Trophoblast cell (in vitro differentiated cells and primary cell): ENCODE measurements around the gene PRR9.

ENCODE experiments used
- DNase-seq, 2 donors: peaks; one replicate each; pipeline ENCODE4 v3.0.0-alpha.2; 2016
- H2AFZ ChIP-seq: 2 replicates; pipeline ENCODE4 v1.6.1; 2013; ENCODE audit warnings: low read length, moderate library complexity, mild to moderate bottlenecking; ENCODE audit not compliant: insufficient read depth, poor library complexity
- H2AK5ac ChIP-seq: 2 replicates; pipeline ENCODE4 v1.6.1; 2013; ENCODE audit warnings: mild to moderate bottlenecking, low read length
- H2BK120ac ChIP-seq: 2 replicates; pipeline ENCODE4 v1.6.1; 2013; ENCODE audit warnings: low read length, mild to moderate bottlenecking, moderate library complexity; ENCODE audit not compliant: insufficient read depth, poor library complexity
- H2BK12ac ChIP-seq: 2 replicates; pipeline ENCODE4 v1.6.1; 2013; ENCODE audit warnings: mild to moderate bottlenecking, low read length, moderate library complexity
- H2BK5ac ChIP-seq: 2 replicates; pipeline ENCODE4 v1.6.1; 2013; ENCODE audit warnings: low read length, low read depth, moderate library complexity, mild to moderate bottlenecking; ENCODE audit not compliant: poor library complexity
- H3K14ac ChIP-seq: 2 replicates; pipeline ENCODE4 v1.6.1; 2013; ENCODE audit warnings: mild to moderate bottlenecking, low read length
- H3K18ac ChIP-seq: 2 replicates; pipeline ENCODE4 v1.6.1; 2013; ENCODE audit warnings: mild to moderate bottlenecking, low read length
- H3K23ac ChIP-seq: 2 replicates; pipeline ENCODE4 v1.6.1; 2013; ENCODE audit warnings: low read length
- H3K27ac ChIP-seq: 2 replicates; pipeline ENCODE4 v1.5.1; 2013; ENCODE audit warnings: low read depth, mild to moderate bottlenecking, inconsistent platforms, low read length, moderate library complexity
- H3K27me3 ChIP-seq: 2 replicates; pipeline ENCODE4 v1.6.1; 2013; ENCODE audit warnings: inconsistent platforms, mild to moderate bottlenecking, low read length, moderate library complexity; ENCODE audit not compliant: insufficient read depth
- H3K36me3 ChIP-seq, 2 experiments: 1 replicate in 1 of 2; 2 replicates in 1 of 2; pipeline ENCODE4 v1.6.1; 2013; ENCODE audit warnings: low read length in 2 of 2, mild to moderate bottlenecking in 2 of 2, moderate library complexity in 1 of 2; ENCODE audit not compliant: insufficient read depth in 2 of 2, control insufficient read depth in 1 of 2
- H3K4ac ChIP-seq: 2 replicates; pipeline ENCODE4 v1.6.1; 2013; ENCODE audit warnings: low read depth, mild to moderate bottlenecking, low read length, moderate library complexity
- H3K4me1 ChIP-seq, 2 experiments: 1 replicate in 1 of 2; 2 replicates in 1 of 2; pipeline ENCODE4 v1.6.1; 2013; ENCODE audit warnings: low read length in 2 of 2, mild to moderate bottlenecking in 2 of 2, moderate library complexity in 1 of 2; ENCODE audit not compliant: insufficient read depth in 2 of 2, control insufficient read depth in 1 of 2
- H3K4me2 ChIP-seq: 2 replicates; pipeline ENCODE4 v1.6.1; 2013; ENCODE audit warnings: inconsistent platforms, mild to moderate bottlenecking, low read length, moderate library complexity
- H3K4me3 ChIP-seq: 2 replicates; pipeline ENCODE4 v1.5.1; 2013; ENCODE audit warnings: mild to moderate bottlenecking, low read depth, low read length, inconsistent platforms
- H3K79me1 ChIP-seq: one replicate; pipeline ENCODE4 v1.6.1; 2013; ENCODE audit warnings: low read length
- H3K79me2 ChIP-seq: 2 replicates; pipeline ENCODE4 v1.6.1; 2013; ENCODE audit warnings: low read length, mild to moderate bottlenecking; ENCODE audit not compliant: control insufficient read depth, insufficient read depth, poor library complexity
- H3K9ac ChIP-seq: 2 replicates; pipeline ENCODE4 v1.6.1; 2013; ENCODE audit warnings: mild to moderate bottlenecking, low read length
- H3K9me3 ChIP-seq: 2 replicates; pipeline ENCODE4 v1.6.1; 2013; ENCODE audit warnings: low read depth, mild to moderate bottlenecking, control low read depth, inconsistent platforms, low read length; ENCODE audit not compliant: insufficient read depth
- H4K12ac ChIP-seq: 2 replicates; pipeline ENCODE4 v1.6.1; 2013; ENCODE audit warnings: low read depth, mild to moderate bottlenecking, low read length, moderate library complexity
- H4K8ac ChIP-seq: 2 replicates; pipeline ENCODE4 v1.6.1; 2013; ENCODE audit warnings: low read depth, mild to moderate bottlenecking, low read length, moderate library complexity
- H4K91ac ChIP-seq: one replicate; pipeline ENCODE4 v1.6.1; 2013; ENCODE audit warnings: low read depth, mild to moderate bottlenecking, low read length, moderate library complexity
- WGBS: extraction: QIAGEN DNeasy Blood & Tissue Kit; methylation state at CpG from one replicate; pipeline ENCODE4 v1.1.7; 2013; ENCODE audit warnings: missing lambda C conversion rate; ENCODE audit not compliant: insufficient read length, insufficient coverage; ENCODE audit errors: extremely low coverage; 5-methylcytosine and 5-hydroxymethylcytosine counted together

The PRR9 gene

GRCh38 chr1:153253076-153253475 lies 35.7 kb downstream of the PRR9 start:
- no peak overlapping the region for H3K9ac ChIP-seq
- no peak overlapping the region for H3K14ac ChIP-seq
- H2BK5ac ChIP-seq, result no peak overlapping the region
- no peak overlapping the region for H4K8ac ChIP-seq
- H2AFZ ChIP-seq, result no peak overlapping the region
- no peak overlapping the region for H4K91ac ChIP-seq
- H3K4me2 ChIP-seq, result no peak overlapping the region
- H3K36me3 ChIP-seq, result no peaks in the 10 kb centered on the region
- H2BK120ac ChIP-seq, result no peak overlapping the region
- H3K18ac ChIP-seq, result no peak overlapping the region
- H3K23ac ChIP-seq, result no peak overlapping the region
- no peaks in the 10 kb centered on the region for H3K27me3 ChIP-seq
- H3K79me2 ChIP-seq, result no peaks in the 10 kb centered on the region
- no peak overlapping the region for H4K12ac ChIP-seq
- WGBS, result no CpG with 5 or more reads among the region's 2 CpGs
- H3K27ac ChIP-seq, result no peak overlapping the region
- no peak overlapping the region for H2AK5ac ChIP-seq
- H3K4me1 ChIP-seq, result no peaks in the 10 kb centered on the region
- H3K9me3 ChIP-seq, result no peaks in the 10 kb centered on the region
- DNase-seq, result no peak
- H2BK12ac ChIP-seq, result no peak overlapping the region
- H3K4ac ChIP-seq, result no peak overlapping the region
- H3K4me3 ChIP-seq, result no peak overlapping the region
- H3K79me1 ChIP-seq, result no peaks in the 10 kb centered on the region

- Histone ChIP-seq H3K79me2 (no peaks in the 10 kb centered on the region), H3K9ac (no peak overlapping the region), H3K14ac (no peak overlapping the region), H4K91ac (no peak overlapping the region), H2BK12ac (no peak overlapping the region), H3K9me3 (no peaks in the 10 kb centered on the region), H3K36me3 (no peaks in the 10 kb centered on the region), H3K4me1 (no peaks in the 10 kb centered on the region), H3K4me3 (no peak overlapping the region), H4K8ac (no peak overlapping the region), H3K27me3 (peaks cover 2% of the 10 kb centered on the region), H2AFZ (no peak overlapping the region), H3K4ac (no peak overlapping the region), H3K27ac (no peak overlapping the region), H3K18ac (no peak overlapping the region), H3K79me1 (no peaks in the 10 kb centered on the region), H2BK120ac (no peak overlapping the region), H2BK5ac (no peak overlapping the region), H2AK5ac (no peak overlapping the region), H3K23ac (no peak overlapping the region), H4K12ac (no peak overlapping the region), H3K4me2 (no peak overlapping the region)
- no peak for DNase-seq
- WGBS, result no CpG with 5 or more reads among the region's 1 CpG
These were observed 36.3 kb downstream of the PRR9 start for GRCh38 chr1:153253693-153254092.

GRCh38 chr1:153259387-153259786 lies 42.0 kb downstream of the PRR9 start, which contains the start of gene LORICRIN:
LORICRIN (plus strand) TSS chr1:153259687; CDS start chr1:153260950, 1,263 bp downstream.
- Histone ChIP-seq H4K12ac (no peak within 1 kb of the TSS), H3K4ac (no peak within 1 kb of the TSS), H2BK5ac (no peak within 1 kb of the TSS), H3K27me3 (peaks cover 35% of the 10 kb centered on the region), H3K9me3 (no peaks in the 10 kb centered on the region), H3K27ac (no peak within 1 kb of the TSS), H2AFZ (no peak within 1 kb of the TSS), H3K18ac (no peak within 1 kb of the TSS), H3K4me3 (no peak within 1 kb of the TSS), H3K79me2 (no peaks in the 10 kb centered on the region), H2BK12ac (no peak within 1 kb of the TSS), H2AK5ac (no peak within 1 kb of the TSS), H3K14ac (no peak within 1 kb of the TSS), H3K36me3 (no peaks in the 10 kb centered on the region), H4K8ac (no peak within 1 kb of the TSS), H3K4me2 (no peak within 1 kb of the TSS), H3K9ac (no peak within 1 kb of the TSS), H4K91ac (no peak within 1 kb of the TSS), H3K23ac (no peak within 1 kb of the TSS), H3K4me1 (peaks cover 0 to 5% of the 10 kb centered on the region in 2 experiments), H2BK120ac (no peak within 1 kb of the TSS), H3K79me1 (peaks cover 2% of the 10 kb centered on the region)
- DNase-seq, result no peak
- no CpG with 5 or more reads among the region's 3 CpGs for WGBS

- no peak overlapping the region for H3K9ac ChIP-seq
- no peak overlapping the region for H2AK5ac ChIP-seq
- peak overlapping the region; percentile 67 for H3K4me3 ChIP-seq
- no peak overlapping the region for H3K23ac ChIP-seq
- peaks cover 35% of the 10 kb centered on the region for H3K27me3 ChIP-seq
- H3K14ac ChIP-seq, result no peak overlapping the region
- H3K27ac ChIP-seq, result no peak overlapping the region
- DNase-seq, result no peak
- no peak overlapping the region for H2BK5ac ChIP-seq
- no peaks in the 10 kb centered on the region for H3K36me3 ChIP-seq
- no peak overlapping the region for H3K4ac ChIP-seq
- no peak overlapping the region for H2BK120ac ChIP-seq
- no peak overlapping the region for H4K91ac ChIP-seq
- no peaks in the 10 kb centered on the region for H3K9me3 ChIP-seq
- WGBS, result no CpG with 5 or more reads among the region's 45 CpGs
- H3K4me1 ChIP-seq, result peaks cover 0 to 5% of the 10 kb centered on the region in 2 experiments
- peak overlapping the region; percentile 57 for H3K4me2 ChIP-seq
- H3K18ac ChIP-seq, result no peak overlapping the region
- no peaks in the 10 kb centered on the region for H3K79me2 ChIP-seq
- H2BK12ac ChIP-seq, result no peak overlapping the region
- no peak overlapping the region for H2AFZ ChIP-seq
- H4K12ac ChIP-seq, result no peak overlapping the region
- H3K79me1 ChIP-seq, result peaks cover 2% of the 10 kb centered on the region
- no peak overlapping the region for H4K8ac ChIP-seq
These were observed 43.3 kb downstream of the PRR9 start for GRCh38 chr1:153260585-153261280.
